HCT116 (cell line): ENCODE data around the gene TMEM212. TPM values are rescaled to one million over a fixed set of nuclear protein-coding genes. Genes with fewer than 3 reads are reported as not detected.
A peak's percentile ranks its signal among the peaks of the same experiment; 100 is the strongest.

Experiments used
- ATAC-seq: fragments of 200-7000 bp; cut with Tn5 transposase; 2 replicates; pipeline ENCODE4 v1.9.1; 2020; ENCODE audit warnings: mild to moderate bottlenecking, moderate library complexity
- BruUV-seq: library from RNA; stranded (reverse); fragments of 400-500 nt; replicated peaks from 2 replicates; lab custom pipeline; 2021; lab: Mats Ljungman, UMichigan
- CTCF ChIA-PET: fragments of 300-600 bp; sonication (Branson Sonifier 250); formaldehyde crosslinking; loops from one replicate; lab custom pipeline; 2021; ENCODE audit warnings: antibody characterized with exemption; lab: Charles Lee
- POLR2A ChIA-PET: fragments of 300-600, 350-600 bp; sonication (Branson Sonifier 250); formaldehyde crosslinking; loops from one replicate; lab custom pipeline; 2021; ENCODE audit warnings: antibody characterized with exemption; lab: Charles Lee
- RAD21 ChIA-PET, 2 experiments: fragments of 300-600 bp; sonication (Branson Sonifier 250); formaldehyde crosslinking; loops; one replicate each; lab custom pipeline; 2023; ENCODE audit warnings: low total read pairs in 2 of 2; ENCODE audit not compliant: uncharacterized antibody in 2 of 2, unreplicated experiment in 2 of 2, low non-redundant PET in 1 of 2; lab: Charles Lee
- DNase-seq: peaks from one replicate; pipeline ENCODE4 v3.0.0-alpha.2; 2010; ENCODE audit warnings: low read depth, low spot score
- H2AFZ ChIP-seq: fragments of 200-600 bp; shearing (Covaris generic), sonication (generic); 2 replicates; pipeline ENCODE4 v1.6.1; 2017; ENCODE audit warnings: low read depth, mixed run types, mixed read lengths, antibody characterized with exemption, low read length; ENCODE audit not compliant: poor library complexity, severe bottlenecking
- H3K27ac ChIP-seq: 2 replicates; pipeline ENCODE4 v1.5.1; 2012; ENCODE audit warnings: low read depth, low read length
- H3K27me3 ChIP-seq: fragments of 200-600 bp; sonication (generic); 2 replicates; pipeline ENCODE4 v1.6.1; 2016; ENCODE audit warnings: mixed run types, low read length, mixed read lengths; ENCODE audit not compliant: insufficient read depth
- H3K36me3 ChIP-seq, 2 experiments: fragments of 200-500 bp in 1 of 2; fragments of 200-600 bp in 1 of 2; sonication (Bioruptor generic) in 1 of 2; sonication (generic) in 1 of 2; 2 replicates each; pipeline versions ENCODE4 v1.5.1 to v1.6.1; 2014 to 2016; ENCODE audit warnings: low read length in 2 of 2, inconsistent platforms in 1 of 2, mixed read lengths in 1 of 2, mixed run types in 1 of 2; ENCODE audit not compliant: insufficient read depth in 2 of 2, control insufficient read depth in 1 of 2
- H3K4me1 ChIP-seq, 2 experiments: fragments of 200-600 bp in 1 of 2; sonication (generic) in 1 of 2; 2 replicates each; pipeline versions ENCODE4 v1.5.1 to v1.6.1; 2012 to 2017; ENCODE audit warnings: low read length in 2 of 2, inconsistent platforms in 1 of 2, mild to moderate bottlenecking in 1 of 2, mixed read lengths in 1 of 2, mixed run types in 1 of 2, moderate library complexity in 1 of 2; ENCODE audit not compliant: insufficient read depth in 2 of 2, control insufficient read depth in 1 of 2
- H3K4me2 ChIP-seq: fragments of 200-600 bp; sonication (generic); 2 replicates; pipeline ENCODE4 v1.6.1; 2017; ENCODE audit warnings: mixed run types, low read length, mixed read lengths
- H3K4me3 ChIP-seq, 2 experiments: fragments of 200-600 bp in 1 of 2; sonication (generic) in 1 of 2; replicated peaks in 1 of 2; 2 replicates each; pipeline ENCODE4 v1.5.1; 2011 to 2016; ENCODE audit warnings: low read length in 2 of 2, control low read depth in 1 of 2, low read depth in 1 of 2, mild to moderate bottlenecking in 1 of 2, mixed read lengths in 1 of 2, mixed run types in 1 of 2
- H3K79me2 ChIP-seq: fragments of 200-600 bp; sonication (generic); 2 replicates; pipeline ENCODE4 v1.6.1; 2017; ENCODE audit warnings: mild to moderate bottlenecking, mixed run types, low read length, moderate library complexity, mixed read lengths; ENCODE audit not compliant: insufficient read depth
- H3K9ac ChIP-seq: fragments of 200-600 bp; sonication (generic); 2 replicates; pipeline ENCODE4 v1.6.1; 2016; ENCODE audit warnings: low read length, mixed read lengths
- H3K9me2 ChIP-seq: fragments of 200-600 bp; sonication (generic), shearing (Covaris generic); 2 replicates; pipeline ENCODE4 v1.6.1; 2017; ENCODE audit warnings: mixed run types, mild to moderate bottlenecking, moderate library complexity; ENCODE audit not compliant: insufficient read depth
- H3K9me3 ChIP-seq, 2 experiments: fragments of 200-500 bp in 1 of 2; fragments of 200-600 bp in 1 of 2; sonication (Bioruptor generic) in 1 of 2; sonication (generic) in 1 of 2; 2 replicates each; pipeline ENCODE4 v1.6.1; 2014 to 2017; ENCODE audit warnings: low read length in 2 of 2, mixed read lengths in 2 of 2, inconsistent platforms in 1 of 2, low read depth in 1 of 2, mild to moderate bottlenecking in 1 of 2, mixed run types in 1 of 2, moderate library complexity in 1 of 2; ENCODE audit not compliant: control insufficient read depth in 1 of 2, insufficient read depth in 1 of 2
- H4K20me1 ChIP-seq: fragments of 200-600 bp; sonication (generic), shearing (Covaris generic); 2 replicates; pipeline ENCODE4 v1.6.1; 2017; ENCODE audit warnings: mixed run types, mild to moderate bottlenecking, moderate library complexity; ENCODE audit not compliant: insufficient read depth
- ATF3 ChIP-seq: IDR thresholded peaks from 2 replicates; pipeline ENCODE4 v1.6.1; 2012
- CBX3 ChIP-seq: IDR thresholded peaks from 2 replicates; pipeline ENCODE4 v1.6.1; 2012; ENCODE audit warnings: low read depth
- CEBPB ChIP-seq: IDR thresholded peaks from 2 replicates; pipeline ENCODE4 v1.6.1; 2012; ENCODE audit warnings: low read depth
- CTCF ChIP-seq, 3 experiments: fragments of 200-600 bp in 1 of 3; sonication (generic) in 1 of 3; IDR thresholded peaks in 2 of 3; conservative IDR thresholded peaks in 1 of 3; 2 replicates each; pipeline ENCODE4 v1.5.1; 2012 to 2017; ENCODE audit warnings: low read depth in 2 of 3, low read length in 2 of 3, antibody characterized with exemption in 1 of 3, borderline replicate concordance in 1 of 3, control low read depth in 1 of 3, mild to moderate bottlenecking in 1 of 3, mixed read lengths in 1 of 3, mixed run types in 1 of 3, moderate library complexity in 1 of 3; ENCODE audit not compliant: insufficient read depth in 1 of 3
- EZH2 ChIP-seq: fragments of 200-600 bp; sonication (generic); IDR thresholded peaks from 2 replicates; pipeline ENCODE4 v1.6.1; 2017; ENCODE audit warnings: antibody characterized with exemption, mixed run types
- EZH2phosphoT487 ChIP-seq: fragments of 200-600 bp; IDR thresholded peaks from 2 replicates; pipeline ENCODE4 v1.6.1; 2018; ENCODE audit warnings: antibody characterized with exemption, borderline replicate concordance
- FOSL1 ChIP-seq: IDR thresholded peaks from 2 replicates; pipeline ENCODE4 v1.6.1; 2012; ENCODE audit warnings: low read depth
- MAX ChIP-seq: IDR thresholded peaks from 2 replicates; pipeline ENCODE4 v1.6.1; 2012
- POLR2AphosphoS5 ChIP-seq: IDR thresholded peaks from 2 replicates; pipeline ENCODE4 v1.6.1; 2011; ENCODE audit warnings: mild to moderate bottlenecking, low read depth, low read length, moderate library complexity
- SIN3A ChIP-seq: IDR thresholded peaks from 2 replicates; pipeline ENCODE4 v1.6.1; 2012; ENCODE audit warnings: low read depth
- SP1 ChIP-seq: IDR thresholded peaks from 2 replicates; pipeline ENCODE4 v1.6.1; 2012; ENCODE audit warnings: low read depth
- TCF7L2 ChIP-seq: IDR thresholded peaks from 2 replicates; pipeline ENCODE4 v1.7.0; 2011; ENCODE audit warnings: borderline replicate concordance, inconsistent platforms; ENCODE audit not compliant: insufficient read depth, insufficient read length; ENCODE audit errors: extremely low read depth
- YY1 ChIP-seq: IDR thresholded peaks from 2 replicates; pipeline ENCODE4 v1.6.1; 2011; ENCODE audit warnings: low read length, low read depth, moderate library complexity, mild to moderate bottlenecking; ENCODE audit not compliant: insufficient replicate concordance; ENCODE audit errors: extremely low read depth
- ZFX ChIP-seq: fragments of 450-650 bp; IDR thresholded peaks from 2 replicates; pipeline ENCODE4 v1.6.1; 2017
- ZNF274 ChIP-seq: fragments of 200-500 bp; sonication (Bioruptor generic); IDR thresholded peaks from 2 replicates; pipeline ENCODE4 v1.6.1; 2014; ENCODE audit warnings: mild to moderate bottlenecking, low read depth, low read length, inconsistent platforms
- intact Hi-C: fragments of 100-400 bp; cut with micrococcal nuclease; formaldehyde crosslinking; loops from 2 replicates; pipeline ENCODE4 v1.10.0; 2022
- total RNA-seq: library from RNA; stranded (reverse); gene quantifications from one replicate; pipeline ENCODE4 v1.2.1, GENCODE V29; 2021; ENCODE audit not compliant: unreplicated experiment

TMEM212 gene
- total RNA-seq, 1 experiment from 2014 or later = not detected

GRCh38 chr3:171837698-171838097 lies 5.5 kb upstream of the TMEM212 start:
- RAD21 ChIA-PET = no interaction called here
- ATAC-seq = no peak
- no peak for TF ChIP-seq POLR2AphosphoS5
- Histone ChIP-seq H3K9ac (no peak overlapping the region), H3K4me2 (no peak overlapping the region), H3K79me2 (no peaks in the 10 kb centered on the region), H4K20me1 (no peaks in the 10 kb centered on the region), H3K27me3 (no peaks in the 10 kb centered on the region), H3K4me3 (no peak overlapping the region), H3K9me2 (no peaks in the 10 kb centered on the region; the same call in 1 of the 2 replicates), H3K9me3 (no peaks in the 10 kb centered on the region), H3K36me3 (no peaks in the 10 kb centered on the region), H3K4me1 (no peaks in the 10 kb centered on the region), H2AFZ (no peak overlapping the region), H3K27ac (no peak overlapping the region)
- no peak for DNase-seq
- intact Hi-C loops = loop anchor here (10.0 kb wide), 1 partner anchor 273 kb away; no protein-coding TSS in a partner anchor
- BruUV-seq = no TSS peak
- POLR2A ChIA-PET = no interaction called here
- CTCF ChIA-PET = no interaction called here

- CTCF ChIA-PET = no interaction called here
- Histone ChIP-seq H4K20me1 (no peaks in the 10 kb centered on the region), H3K27me3 (no peaks in the 10 kb centered on the region), H3K36me3 (no peaks in the 10 kb centered on the region), H3K9me2 (no peaks in the 10 kb centered on the region; the same call in 1 of the 2 replicates), H3K27ac (no peak overlapping the region), H2AFZ (peak overlapping the region; percentile 23), H3K4me3 (no peak overlapping the region), H3K4me1 (no peaks in the 10 kb centered on the region), H3K79me2 (no peaks in the 10 kb centered on the region), H3K9ac (no peak overlapping the region), H3K4me2 (no peak overlapping the region), H3K9me3 (no peaks in the 10 kb centered on the region)
- intact Hi-C loops = loop anchor here (10.0 kb wide), 1 partner anchor 273 kb away; no protein-coding TSS in a partner anchor
- RAD21 ChIA-PET = no interaction called here
- no peak for ATAC-seq
- no peak for TF ChIP-seq ZFX
- TF ChIP-seq SP1 = no peak
- no peak for TF ChIP-seq YY1
- no peak for TF ChIP-seq ZNF274
- TF ChIP-seq TCF7L2 = no peak
- no peak for TF ChIP-seq CTCF (IDR thresholded peaks at IDR 0.05 in 2 of 3, conservative IDR thresholded peaks at IDR 0.05 in 1 of 3; ENCODE audit: borderline replicate concordance in 1 of 3, insufficient read depth in 1 of 3, low read depth in 2 of 3, low read length in 2 of 3)
- TF ChIP-seq EZH2phosphoT487 = no peak
- TF ChIP-seq EZH2 = no peak
- TF ChIP-seq MAX = no peak
- TF ChIP-seq FOSL1 = no peak
- TF ChIP-seq ATF3 = no peak
- TF ChIP-seq CBX3 = no peak
- no peak for TF ChIP-seq SIN3A
- TF ChIP-seq CEBPB = no peak
- no TSS peak for BruUV-seq
- POLR2A ChIA-PET = no interaction called here
- no peak for DNase-seq
These were observed 4.9 kb upstream of the TMEM212 start for GRCh38 chr3:171838218-171838720.
